Measurements from ENCODE around the gene BACE1-AS.

GRCh38 chr11:117318738-117319137 is 27.6 kb downstream of the BACE1-AS start:
- TF ChIP-seq CTCF (IDR thresholded peaks at IDR 0.05), result no peak
- no peak for TF ChIP-seq POLR2A (IDR thresholded peaks at IDR 0.05)
